ENCODE measurements around the gene TMEM169.
"Not testable (repeated sequence)": the region's sequence is repeated elsewhere in the genome, so short reads cannot be mapped to it uniquely, and the experiment has no call there.

Gene TMEM169

GRCh38 chr2:216134958-216135541, 53.3 kb downstream of the TMEM169 start:
- no peak for DNase-seq

DNA sequence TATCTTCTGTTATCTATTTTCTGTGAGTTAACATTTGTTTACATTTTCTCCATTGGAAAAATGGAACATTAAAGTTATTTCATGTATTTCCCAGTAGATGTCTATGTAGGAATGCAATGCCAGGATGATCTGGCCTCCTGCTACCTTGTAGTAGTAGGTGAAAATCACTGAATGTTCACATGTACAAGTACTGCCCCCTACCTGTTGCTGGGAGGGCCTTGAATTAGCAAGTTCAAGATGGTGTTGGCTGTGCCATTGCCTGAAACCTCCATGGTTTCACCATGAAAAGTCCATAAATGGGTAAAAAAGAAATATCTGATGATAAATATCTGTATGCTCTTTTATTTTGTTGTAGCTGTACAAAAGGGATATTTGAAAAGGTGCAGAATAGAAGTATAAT, 58.2 kb downstream of the TMEM169 start:
- DNase-seq: peak; percentile 52

GRCh38 chr2:216141516-216141915, 59.8 kb downstream of the TMEM169 start:
- not testable (repeated sequence) for DNase-seq

DNA sequence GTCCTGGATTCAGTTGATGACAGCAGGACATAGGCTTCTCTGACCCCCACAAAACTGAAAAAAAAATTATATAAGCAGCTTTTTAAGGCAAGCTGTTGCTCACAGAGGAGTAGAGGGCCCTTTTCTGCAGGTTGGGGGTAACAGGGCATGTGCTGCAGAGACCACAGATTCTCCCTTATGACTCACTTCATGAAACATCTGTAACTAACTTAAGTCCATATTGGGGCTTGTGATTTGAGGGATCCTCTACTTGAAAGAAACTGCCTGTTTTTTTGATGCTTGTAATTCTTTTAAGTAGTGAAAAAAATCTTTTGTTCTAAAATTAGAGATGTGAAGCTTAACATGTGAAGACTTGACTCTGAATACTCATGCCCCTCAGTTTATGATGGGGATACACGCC, 60.8 kb downstream of the TMEM169 start:
- peak; percentile 0 for DNase-seq

DNA sequence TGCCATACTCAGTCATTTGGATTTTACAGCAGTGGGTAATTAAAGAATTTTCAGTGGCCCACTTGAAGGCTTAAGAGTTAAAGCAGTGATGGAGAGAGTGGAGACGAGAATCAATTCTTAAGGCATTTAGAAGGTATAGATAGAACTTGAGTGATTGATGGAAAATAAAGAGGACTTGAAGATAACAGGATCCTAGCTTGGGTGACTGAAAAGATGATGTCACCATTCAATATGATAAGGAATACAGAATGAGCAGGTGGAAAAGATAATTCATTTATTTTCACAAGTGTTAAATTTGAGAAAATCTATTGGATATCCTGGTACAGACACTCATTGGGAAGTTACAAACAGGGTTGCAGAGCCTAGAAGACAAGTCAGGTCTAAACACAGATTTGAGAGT, 62.7 kb downstream of the TMEM169 start:
- no peak for DNase-seq

DNA sequence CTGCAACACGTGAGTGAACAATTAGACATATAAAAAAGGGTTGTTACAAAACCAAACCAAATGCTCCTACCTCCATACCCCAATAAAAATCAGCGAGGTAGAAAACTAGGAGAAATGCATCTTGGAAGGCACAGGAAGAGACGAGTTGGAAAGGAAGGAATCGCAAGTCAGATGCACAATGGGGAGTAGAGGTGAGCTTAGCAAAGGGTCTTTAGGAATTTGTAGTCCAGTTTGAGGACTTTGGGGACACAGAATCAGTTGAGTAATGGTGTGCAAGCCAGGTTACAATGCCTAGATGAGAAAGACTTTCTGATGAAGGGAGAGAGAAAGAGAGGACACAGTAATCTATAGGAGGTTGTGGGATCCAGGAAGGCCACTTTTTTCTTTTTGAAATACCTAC, 63.1 kb downstream of the TMEM169 start:
- DNase-seq: no peak

GRCh38 chr2:216146573-216146972, 64.9 kb downstream of the TMEM169 start:
- DNase-seq: no peak

GRCh38 chr2:216147172-216148131, 65.7 kb downstream of the TMEM169 start:
- no peak for DNase-seq

DNA sequence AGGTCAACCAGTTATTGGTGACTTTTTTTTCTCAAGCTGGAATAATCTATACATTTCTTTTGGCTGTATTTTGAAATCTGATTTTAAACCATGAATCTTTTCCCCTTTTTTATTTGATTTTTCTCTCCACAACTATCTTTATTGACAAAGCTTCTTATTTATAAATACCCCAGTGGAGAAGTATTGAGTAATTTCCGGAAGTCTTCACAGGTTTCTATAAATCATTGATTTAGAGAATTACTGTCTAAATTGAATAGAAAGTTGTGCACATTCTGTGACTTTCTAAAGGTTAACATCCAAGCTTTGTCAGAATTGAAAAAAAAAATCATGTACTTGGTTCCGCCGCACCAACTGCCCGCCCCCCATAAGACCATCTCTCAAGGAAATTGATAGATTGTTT, 67.3 kb downstream of the TMEM169 start:
- no peak for DNase-seq

DNA sequence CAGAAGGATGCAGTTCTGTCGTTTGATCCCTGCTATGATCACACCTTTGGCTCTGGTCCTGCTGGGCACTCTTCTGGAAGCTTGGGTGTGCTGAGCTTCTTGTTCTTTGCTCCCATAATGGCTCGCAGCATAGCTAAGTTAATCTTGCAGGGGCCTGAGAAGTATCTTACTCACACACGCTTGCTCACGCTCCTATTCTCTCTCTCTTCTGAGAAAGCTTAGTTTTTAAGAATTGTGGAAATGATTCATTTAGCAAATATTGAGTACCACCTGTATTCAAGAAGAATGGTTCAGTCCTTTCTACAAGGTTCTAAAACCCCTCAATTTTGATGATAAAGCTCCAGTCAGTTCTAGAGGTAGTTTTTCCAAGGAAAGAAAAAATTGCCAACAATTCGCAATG, 68.0 kb downstream of the TMEM169 start:
- DNase-seq: no peak

DNA sequence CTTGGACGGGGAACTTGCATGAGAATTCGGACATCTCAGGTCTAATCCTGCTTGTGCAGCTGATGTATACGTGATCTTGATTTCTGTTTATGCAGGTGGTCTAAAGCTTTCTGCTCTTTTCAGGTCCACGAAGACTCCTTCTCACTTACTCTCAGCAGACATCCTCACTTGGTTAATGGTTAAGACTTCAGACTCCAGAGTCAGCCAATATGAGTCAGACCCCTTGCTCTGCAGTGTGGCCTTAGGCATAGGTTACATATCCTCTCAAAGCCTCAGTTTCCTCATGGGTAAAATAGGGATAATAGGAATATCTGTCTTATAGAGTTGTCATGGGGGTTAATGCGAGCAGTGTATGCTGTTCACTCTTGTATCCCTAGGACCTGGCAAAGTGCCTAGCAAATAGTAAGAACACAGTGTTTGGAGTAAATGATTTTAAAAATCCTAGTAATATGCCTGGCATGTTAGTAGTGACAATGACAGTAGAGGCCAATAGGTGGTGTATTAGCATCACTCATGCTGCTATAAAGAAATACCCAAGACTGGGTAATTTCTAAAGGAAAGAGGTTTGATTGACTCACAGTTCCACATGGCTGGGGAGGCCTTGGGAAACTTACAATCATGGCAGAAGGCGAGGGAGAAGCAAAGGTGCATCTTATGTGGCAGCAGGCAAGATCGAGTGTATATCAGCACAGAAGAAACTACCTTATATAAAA, 69.8 kb downstream of the TMEM169 start:
- DNase-seq: no peak

All from CD4-positive, alpha-beta T cell treated with Interleukin-21 for 1 hour (primary cell).